ENCODE data around the gene TSPEAR.

DNA sequence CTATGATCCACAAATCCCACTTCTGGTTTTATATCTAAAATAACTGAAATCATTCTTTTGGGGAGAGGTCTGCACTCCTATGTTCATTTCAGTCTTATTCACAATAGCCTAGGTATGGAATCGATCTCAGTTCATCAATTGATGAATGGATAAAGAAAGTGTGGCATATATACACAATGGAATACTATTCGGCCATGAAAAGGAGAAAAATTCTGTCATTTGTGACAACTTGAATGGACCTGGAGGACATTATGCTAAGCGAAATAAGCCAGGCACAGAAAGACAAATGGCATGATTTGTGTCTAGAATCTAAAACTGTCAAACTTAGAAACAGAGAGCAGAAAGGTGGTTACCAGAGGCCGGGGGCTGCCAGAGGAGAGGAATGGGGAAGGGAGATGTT lies 104.9 kb downstream of the TSPEAR start:
- no peak for TF ChIP-seq CTCF (IDR thresholded peaks at IDR 0.05; ENCODE audit: low read depth, low read length, poor library complexity, severe bottlenecking)
- TF ChIP-seq EZH2phosphoT487 (IDR thresholded peaks at IDR 0.05; ENCODE audit: borderline replicate concordance, low read length) = no peak

Measured in DOHH2 (cell line).